ENCODE data around the gene ZNF628.

Gene ZNF628

DNA sequence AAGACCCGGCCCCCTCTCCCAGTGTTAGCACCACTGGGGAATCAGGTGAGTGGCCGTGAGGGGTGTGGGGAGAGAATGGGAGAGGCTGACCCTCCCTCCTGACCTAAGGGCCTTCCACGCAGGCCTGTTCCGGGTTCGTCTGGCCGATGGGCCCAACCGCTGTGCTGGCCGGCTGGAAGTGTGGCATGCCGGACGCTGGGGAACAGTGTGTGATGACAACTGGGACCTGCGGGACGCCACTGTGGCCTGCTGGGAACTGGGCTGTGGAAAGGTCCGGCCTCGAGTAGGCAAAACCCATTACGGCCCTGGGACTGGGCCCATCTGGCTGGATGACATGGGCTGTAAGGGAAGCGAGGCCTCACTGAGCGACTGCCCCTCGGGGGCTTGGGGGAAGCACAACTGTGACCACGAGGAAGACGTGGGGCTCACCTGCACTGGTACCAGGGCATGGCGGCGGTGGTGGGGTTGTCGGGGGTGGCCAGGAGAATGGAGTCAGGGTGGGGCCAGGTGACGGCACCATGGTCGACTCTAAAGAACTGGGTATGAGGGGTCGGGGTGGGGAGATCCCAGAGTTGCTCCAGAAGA lies 24.0 kb downstream of the ZNF628 start:
- no peak for DNase-seq

- DNase-seq = no peak
Measured at GRCh38 chr19:55502197-55502952, 26.0 kb downstream of the ZNF628 start.

- DNase-seq = no peak
Measured at GRCh38 chr19:55503157-55503501, 26.7 kb downstream of the ZNF628 start.

- peak; percentile 77 for DNase-seq
Measured at GRCh38 chr19:55503502-55504251, 27.3 kb downstream of the ZNF628 start.

DNA sequence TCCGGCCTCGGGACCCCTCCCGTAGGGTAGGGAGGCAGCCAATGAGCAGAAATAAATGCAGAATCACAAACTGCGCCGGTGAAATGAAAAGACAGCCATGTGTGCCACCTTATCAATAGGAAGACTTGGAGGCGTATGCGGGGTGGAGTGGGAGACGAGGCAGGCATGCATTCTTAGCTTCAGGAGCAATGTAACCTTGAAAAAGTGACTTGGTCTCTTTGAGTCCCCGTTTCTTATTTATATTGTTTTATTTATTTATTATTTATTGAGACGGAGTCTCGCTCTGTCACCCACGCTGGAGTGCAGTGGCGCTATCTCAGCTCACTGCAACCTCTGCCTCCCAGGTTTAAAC lies 27.8 kb downstream of the ZNF628 start:
- no peak for DNase-seq

- DNase-seq = no peak
Measured at GRCh38 chr19:55504981-55505380, 28.6 kb downstream of the ZNF628 start.

DNA sequence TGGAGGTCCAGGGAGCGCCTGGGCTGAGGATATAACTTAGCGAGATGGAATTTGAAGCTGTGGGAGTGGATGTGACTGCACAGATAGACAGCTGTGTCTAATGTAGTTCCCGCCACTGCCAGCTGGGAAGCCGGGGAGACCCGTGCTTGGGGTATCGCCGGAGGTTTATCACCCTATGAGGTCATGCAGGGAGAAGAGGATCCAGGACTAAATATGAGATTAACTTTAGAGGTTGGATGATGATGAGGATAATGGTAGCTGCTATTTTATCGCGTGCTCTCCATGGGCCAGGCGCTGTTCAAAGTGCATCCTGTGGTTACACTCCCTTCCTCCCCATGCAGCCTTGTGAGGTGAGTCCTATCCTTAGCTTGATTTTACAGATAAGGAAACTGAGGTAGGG lies 31.7 kb downstream of the ZNF628 start:
- DNase-seq = no peak

- DNase-seq = peak; percentile 82
Measured at GRCh38 chr19:55516878-55517620, 40.6 kb downstream of the ZNF628 start.

- DNase-seq = no peak
Measured at GRCh38 chr19:55519451-55520311, 43.3 kb downstream of the ZNF628 start.

- DNase-seq = no peak
Measured at GRCh38 chr19:55520691-55521292, 44.4 kb downstream of the ZNF628 start.

- DNase-seq = no peak
Measured at GRCh38 chr19:55525289-55526101, 49.1 kb downstream of the ZNF628 start.

- DNase-seq = peak; percentile 89
Measured at GRCh38 chr19:55526216-55527196, 50.1 kb downstream of the ZNF628 start.

GRCh38 chr19:55527197-55528029 lies 51.0 kb downstream of the ZNF628 start:
- no peak for DNase-seq

DNA sequence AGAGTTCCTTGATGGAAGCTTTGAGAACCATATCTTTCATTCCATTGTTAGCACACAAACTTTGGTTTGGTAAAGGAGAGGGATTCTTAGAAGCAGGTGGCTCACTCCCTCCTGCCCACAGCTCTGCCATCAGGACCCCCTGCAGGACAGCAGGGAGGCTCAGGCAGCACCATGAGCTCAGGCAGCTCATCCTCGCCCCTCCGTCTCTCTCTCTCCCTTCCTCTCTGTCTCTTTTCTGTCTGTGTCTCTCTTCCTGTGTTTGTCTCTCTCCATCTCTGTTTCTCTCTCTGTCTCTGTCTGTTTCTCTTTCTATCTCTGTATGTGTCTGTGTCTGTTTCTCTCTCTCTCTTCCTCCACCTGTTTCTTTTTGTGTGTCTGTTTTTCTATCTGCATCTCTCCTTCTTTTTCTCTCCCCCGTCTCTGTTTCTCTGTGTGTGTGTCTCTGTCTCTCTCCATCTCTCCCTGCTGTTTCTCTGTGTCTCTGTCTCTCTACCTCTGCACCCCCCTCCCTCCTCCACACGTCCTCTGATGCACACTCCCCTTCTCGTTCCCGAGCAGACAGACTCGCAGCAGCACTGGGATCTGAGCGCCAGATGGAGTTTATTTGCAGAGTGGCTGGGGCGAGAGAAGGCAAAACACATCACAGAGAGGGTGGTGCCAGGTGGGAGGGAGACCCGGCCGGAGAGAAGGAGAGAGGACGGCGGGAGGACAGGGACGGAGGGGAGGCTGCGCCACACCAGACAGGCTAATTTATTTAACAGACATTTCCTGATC lies 51.8 kb downstream of the ZNF628 start:
- peak; percentile 83 for DNase-seq

DNA sequence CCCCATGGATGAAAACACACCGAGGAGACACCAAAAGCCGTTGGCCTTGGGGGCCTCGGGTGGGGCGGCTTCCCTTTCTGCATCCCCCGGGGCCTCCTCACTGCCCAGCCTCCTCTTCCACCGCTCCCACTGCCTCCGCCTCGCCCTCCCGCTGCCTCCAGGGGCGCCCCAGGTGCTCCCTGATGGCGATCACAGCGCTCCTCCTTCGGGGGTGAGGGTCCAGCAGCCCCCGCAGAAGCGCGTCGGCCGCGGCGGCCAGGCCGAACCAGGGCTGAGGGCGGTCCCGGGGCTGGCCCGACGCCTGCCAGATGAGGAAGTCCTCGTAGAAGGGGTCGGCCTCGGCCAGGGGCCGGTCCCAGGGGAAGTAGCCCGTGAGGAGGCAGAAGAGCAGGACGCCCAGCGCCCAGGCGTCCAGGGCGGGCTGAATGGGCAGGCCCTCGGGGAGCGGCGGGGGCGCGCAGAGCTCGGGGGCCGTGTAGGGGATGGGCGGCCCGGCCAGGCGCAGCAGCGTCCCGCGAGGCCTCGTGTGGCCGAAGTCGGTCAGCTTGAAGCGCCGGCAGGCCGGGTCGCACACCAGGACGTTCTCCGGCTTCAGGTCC lies 53.3 kb downstream of the ZNF628 start:
- no peak for DNase-seq

- no peak for DNase-seq
Measured at GRCh38 chr19:55530996-55531395, 54.6 kb downstream of the ZNF628 start.

Measured in NCI-H1092 (cell line).